Measurements from ENCODE around the gene TMEM175. TPM values are rescaled to one million over a fixed set of nuclear protein-coding genes. Genes with fewer than 3 reads are reported as not detected.
A peak's percentile ranks its signal among the peaks of the same experiment; 100 is the strongest.

The TMEM175 gene
- total and polyA plus RNA-seq, 3 experiments from 2014 or later = 16.9 to 21.5 (median 17.6) TPM

DNA sequence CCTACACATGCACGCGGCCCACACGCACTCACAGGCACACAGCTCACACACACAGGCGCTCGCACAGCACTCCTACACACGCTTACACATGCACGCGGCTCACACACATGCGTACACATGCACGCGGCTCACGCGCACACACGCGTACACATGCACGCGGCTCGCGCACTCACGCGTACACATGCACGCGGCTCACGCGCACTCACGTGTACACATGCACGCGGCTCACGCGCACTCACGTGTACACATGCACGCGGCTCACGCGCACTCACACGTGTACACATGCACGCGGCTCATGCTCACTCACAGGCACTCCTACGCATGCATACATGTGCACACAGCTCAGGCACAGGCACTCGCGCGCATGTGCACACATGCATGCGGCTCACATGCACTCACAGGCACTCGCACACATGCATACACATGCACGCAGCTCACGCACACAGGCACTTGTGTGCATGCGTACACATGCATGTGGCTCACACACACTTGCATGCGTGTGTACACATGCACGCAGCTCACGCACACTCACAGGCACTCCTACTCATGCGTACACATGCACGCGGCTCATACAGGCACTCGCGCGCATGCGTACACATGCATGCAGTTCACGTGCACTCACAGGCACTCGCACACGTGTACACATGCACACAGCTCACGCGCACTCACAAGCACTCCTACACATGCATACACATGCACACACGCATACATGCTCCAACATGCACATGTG is 45.1 kb upstream of the TMEM175 start:
- H3K4me3 ChIP-seq (ENCODE audit: low read length) = no peak overlapping the region
- Mint-ChIP-seq H3K36me3 (peaks cover 0 to 81% (median 8%) of the 10 kb centered on the region in 3 donors), H3K27me3 (no peaks in the 10 kb centered on the region), H3K27ac (peak overlapping the region in 4 of 8 donors; percentile 59 to 92 (median 84)), H3K9me3 (no peaks in the 10 kb centered on the region), H3K4me3 (no peak overlapping the region), H3K4me1 (no peaks in the 10 kb centered on the region)
- DNase-seq = no peak
- no peaks in the 10 kb centered on the region for H3K4me1 ChIP-seq (ENCODE audit: insufficient read depth, low read length)
- no peak overlapping the region for H3K27ac ChIP-seq (ENCODE audit: low read depth, low read length)
- H3K27me3 ChIP-seq (ENCODE audit: insufficient read depth, low read length, poor library complexity, severe bottlenecking) = no peaks in the 10 kb centered on the region
- peaks cover 11% of the 10 kb centered on the region for H3K36me3 ChIP-seq (ENCODE audit: insufficient read depth, low read length)
- H3K9me3 ChIP-seq (ENCODE audit: low read length) = no peaks in the 10 kb centered on the region
- ChIA-PET CTCF (no interaction called here), POLR2A (no interaction called here)

DNA sequence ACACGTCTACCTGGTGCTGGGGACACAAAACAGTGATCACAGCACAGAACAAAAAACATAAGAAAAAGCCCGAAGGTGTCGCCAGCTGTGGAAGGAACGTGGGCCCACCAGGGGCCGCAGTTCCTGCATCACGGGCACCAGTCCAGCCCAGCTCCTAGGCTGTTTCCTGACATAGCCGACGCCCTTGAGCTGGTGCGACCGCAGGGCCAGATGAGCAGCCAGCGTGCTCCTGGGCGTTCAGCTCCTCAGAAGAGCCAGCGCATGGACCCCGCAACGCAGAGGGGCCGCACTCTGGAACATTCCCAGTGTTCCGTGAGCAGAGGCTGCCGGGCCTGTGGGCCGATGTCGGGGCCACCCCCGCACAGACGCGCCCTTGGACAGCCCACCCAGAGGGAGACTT is 44.2 kb upstream of the TMEM175 start:
- no peaks in the 10 kb centered on the region for H3K4me1 ChIP-seq (ENCODE audit: insufficient read depth, low read length)
- H3K27ac ChIP-seq (ENCODE audit: low read depth, low read length) = no peak overlapping the region
- no peaks in the 10 kb centered on the region for H3K9me3 ChIP-seq (ENCODE audit: low read length)
- Mint-ChIP-seq H3K27me3 (no peaks in the 10 kb centered on the region), H3K27ac (peak overlapping the region in 2 of 8 donors; percentile 59 to 92), H3K4me1 (no peaks in the 10 kb centered on the region), H3K36me3 (peaks cover 0 to 77% (median 8%) of the 10 kb centered on the region in 3 donors), H3K9me3 (no peaks in the 10 kb centered on the region), H3K4me3 (no peak overlapping the region)
- ChIA-PET CTCF (no interaction called here), POLR2A (no interaction called here)
- no peak overlapping the region for H3K4me3 ChIP-seq (ENCODE audit: low read length)
- no peak for DNase-seq
- H3K36me3 ChIP-seq (ENCODE audit: insufficient read depth, low read length) = peaks cover 14% of the 10 kb centered on the region
- no peaks in the 10 kb centered on the region for H3K27me3 ChIP-seq (ENCODE audit: insufficient read depth, low read length, poor library complexity, severe bottlenecking)

DNA sequence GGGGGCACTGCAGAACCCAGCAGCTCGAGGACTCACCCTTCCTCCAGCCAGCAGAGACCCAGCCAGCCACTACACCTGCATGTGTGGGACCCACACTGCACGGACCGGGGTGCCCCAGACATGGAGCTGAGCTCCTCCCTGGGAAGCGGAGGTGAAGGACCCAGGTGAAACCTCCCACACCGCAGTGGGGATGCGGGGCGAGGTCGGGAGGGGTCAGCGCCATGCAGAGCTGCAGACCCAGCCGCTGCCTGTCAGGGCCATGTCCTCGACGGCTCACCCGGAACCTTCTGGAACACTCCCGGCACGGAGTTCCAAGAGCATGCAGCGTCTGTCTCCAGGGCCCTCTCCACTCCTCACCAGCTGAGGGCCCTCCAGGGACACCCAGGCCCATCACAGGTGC is 42.7 kb upstream of the TMEM175 start:
- peaks cover 18% of the 10 kb centered on the region for H3K36me3 ChIP-seq (ENCODE audit: insufficient read depth, low read length)

DNA sequence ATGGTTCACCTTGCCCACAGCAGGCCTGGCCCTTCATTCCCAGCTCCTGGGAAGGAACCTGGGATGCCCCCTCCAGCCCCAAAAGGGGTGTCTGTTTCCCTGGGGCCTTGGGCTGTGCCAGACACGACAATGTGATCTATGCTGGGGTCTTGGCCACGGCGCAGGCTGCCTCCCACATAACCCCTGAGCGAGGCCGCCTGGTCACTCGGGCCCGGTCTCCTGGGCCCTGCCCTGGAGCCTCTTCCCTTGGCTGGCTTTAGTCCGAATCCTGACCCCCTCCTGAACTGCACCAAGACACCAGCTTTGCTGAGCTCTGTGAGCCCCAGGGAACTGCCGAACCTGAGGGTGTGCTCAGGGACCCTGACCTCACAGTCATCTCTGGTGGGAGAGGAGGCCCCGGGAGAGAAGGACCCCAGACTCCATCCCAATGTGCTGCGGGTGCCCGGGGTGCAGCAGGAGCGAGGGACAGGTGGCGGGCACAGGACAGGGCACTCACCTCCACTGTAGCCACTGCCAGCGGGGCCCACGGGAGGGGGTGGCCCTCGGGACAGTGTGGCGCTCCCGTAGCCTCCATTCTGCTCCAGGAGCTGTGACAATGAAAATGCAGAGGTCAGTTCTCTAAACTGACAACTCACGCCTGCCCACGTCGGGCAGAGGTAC is 42.1 kb upstream of the TMEM175 start:
- ChIA-PET CTCF (no interaction called here), POLR2A (no interaction called here)
- Mint-ChIP-seq H3K36me3 (peaks cover 0 to 77% (median 8%) of the 10 kb centered on the region in 3 donors), H3K27ac (no peak overlapping the region), H3K27me3 (no peaks in the 10 kb centered on the region), H3K9me3 (no peaks in the 10 kb centered on the region), H3K4me1 (no peaks in the 10 kb centered on the region), H3K4me3 (no peak overlapping the region)
- no peak for DNase-seq
- Histone ChIP-seq H3K36me3 (ENCODE audit: insufficient read depth, low read length) (peaks cover 18% of the 10 kb centered on the region), H3K4me1 (ENCODE audit: insufficient read depth, low read length) (no peaks in the 10 kb centered on the region), H3K9me3 (ENCODE audit: low read length) (no peaks in the 10 kb centered on the region), H3K27ac (ENCODE audit: low read depth, low read length) (no peak overlapping the region), H3K27me3 (ENCODE audit: insufficient read depth, low read length, poor library complexity, severe bottlenecking) (no peaks in the 10 kb centered on the region), H3K4me3 (ENCODE audit: low read length) (no peak overlapping the region)

More for the DNA sequence above, 42.7 kb upstream of the TMEM175 start:
- ChIA-PET POLR2A (no interaction called here), CTCF (no interaction called here)
- Mint-ChIP-seq H3K27ac (no peak overlapping the region), H3K36me3 (peaks cover 0 to 78% (median 8%) of the 10 kb centered on the region in 3 donors), H3K4me3 (no peak overlapping the region), H3K27me3 (no peaks in the 10 kb centered on the region), H3K9me3 (no peaks in the 10 kb centered on the region), H3K4me1 (no peaks in the 10 kb centered on the region)
- Histone ChIP-seq H3K4me1 (ENCODE audit: insufficient read depth, low read length) (no peaks in the 10 kb centered on the region), H3K27me3 (ENCODE audit: insufficient read depth, low read length, poor library complexity, severe bottlenecking) (no peaks in the 10 kb centered on the region), H3K9me3 (ENCODE audit: low read length) (no peaks in the 10 kb centered on the region), H3K4me3 (ENCODE audit: low read length) (no peak overlapping the region), H3K27ac (ENCODE audit: low read depth, low read length) (no peak overlapping the region)
- DNase-seq = no peak

DNA sequence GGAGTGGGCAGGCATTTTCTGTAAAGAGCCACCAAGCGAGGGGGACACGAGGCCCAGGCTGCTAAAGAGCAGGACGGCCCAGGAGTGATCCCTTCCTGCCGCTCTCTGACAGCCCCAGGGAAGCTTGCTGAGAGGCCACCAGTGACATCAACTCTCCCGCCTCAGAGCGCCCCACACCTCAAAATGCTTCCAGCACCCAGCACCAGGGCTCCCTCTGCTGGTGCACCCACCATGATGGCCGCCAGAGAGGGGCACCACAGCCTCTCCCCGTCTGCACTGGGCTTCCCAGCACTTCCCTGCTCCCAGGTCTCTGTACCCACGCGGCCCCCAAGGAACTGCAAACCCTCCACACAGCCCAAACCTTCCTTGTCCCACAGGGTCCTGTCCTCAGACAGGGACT is 40.5 kb upstream of the TMEM175 start:
- DNase-seq = no peak
- no peaks in the 10 kb centered on the region for H3K4me1 ChIP-seq (ENCODE audit: insufficient read depth, low read length)
- ChIA-PET CTCF (no interaction called here), POLR2A (no interaction called here)
- H3K9me3 Mint-ChIP-seq = no peaks in the 10 kb centered on the region
- no peaks in the 10 kb centered on the region for H3K27me3 Mint-ChIP-seq
- H3K27ac Mint-ChIP-seq = no peak overlapping the region
- no peak overlapping the region for H3K27ac ChIP-seq (ENCODE audit: low read depth, low read length)
- peaks cover 0 to 80% (median 8%) of the 10 kb centered on the region in 3 donors for H3K36me3 Mint-ChIP-seq
- no peaks in the 10 kb centered on the region for H3K9me3 ChIP-seq (ENCODE audit: low read length)
- H3K4me1 Mint-ChIP-seq = no peaks in the 10 kb centered on the region
- no peaks in the 10 kb centered on the region for H3K27me3 ChIP-seq (ENCODE audit: insufficient read depth, low read length, poor library complexity, severe bottlenecking)
- H3K4me3 ChIP-seq (ENCODE audit: low read length) = no peak overlapping the region
- H3K4me3 Mint-ChIP-seq = no peak overlapping the region
- peaks cover 16% of the 10 kb centered on the region for H3K36me3 ChIP-seq (ENCODE audit: insufficient read depth, low read length)

DNA sequence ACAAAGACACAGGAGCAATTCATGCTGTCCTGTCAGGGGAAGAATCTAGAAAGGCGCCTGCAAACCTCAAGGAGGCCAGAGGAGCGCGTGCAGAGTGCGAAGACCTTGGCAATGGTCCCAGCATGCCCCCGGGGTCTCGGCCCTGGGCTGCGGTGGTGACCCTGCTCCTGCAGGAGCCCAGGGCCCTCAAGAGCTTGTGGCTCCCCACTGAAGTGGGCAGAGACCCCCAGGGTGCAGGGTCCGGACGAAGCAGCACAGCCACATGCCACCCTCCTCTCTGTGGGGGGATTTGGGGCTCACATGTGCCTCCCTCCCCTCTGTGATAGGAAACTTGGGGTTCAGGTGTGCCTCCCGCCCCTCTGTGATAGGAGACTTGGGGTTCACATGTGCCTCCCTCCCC is 39.5 kb upstream of the TMEM175 start:
- no peaks in the 10 kb centered on the region for H3K27me3 Mint-ChIP-seq
- Histone ChIP-seq H3K27ac (ENCODE audit: low read depth, low read length) (no peak overlapping the region), H3K4me3 (ENCODE audit: low read length) (no peak overlapping the region), H3K27me3 (ENCODE audit: insufficient read depth, low read length, poor library complexity, severe bottlenecking) (no peaks in the 10 kb centered on the region), H3K9me3 (ENCODE audit: low read length) (no peaks in the 10 kb centered on the region), H3K36me3 (ENCODE audit: insufficient read depth, low read length) (peaks cover 16% of the 10 kb centered on the region), H3K4me1 (ENCODE audit: insufficient read depth, low read length) (no peaks in the 10 kb centered on the region)
- H3K27ac Mint-ChIP-seq = no peak overlapping the region
- POLR2A ChIA-PET = no interaction called here
- CTCF ChIA-PET = no interaction called here
- H3K4me1 Mint-ChIP-seq = no peaks in the 10 kb centered on the region
- no peak overlapping the region for H3K4me3 Mint-ChIP-seq
- H3K9me3 Mint-ChIP-seq = no peaks in the 10 kb centered on the region
- peaks cover 0 to 79% (median under 1%) of the 10 kb centered on the region in 3 donors for H3K36me3 Mint-ChIP-seq
- DNase-seq = no peak

DNA sequence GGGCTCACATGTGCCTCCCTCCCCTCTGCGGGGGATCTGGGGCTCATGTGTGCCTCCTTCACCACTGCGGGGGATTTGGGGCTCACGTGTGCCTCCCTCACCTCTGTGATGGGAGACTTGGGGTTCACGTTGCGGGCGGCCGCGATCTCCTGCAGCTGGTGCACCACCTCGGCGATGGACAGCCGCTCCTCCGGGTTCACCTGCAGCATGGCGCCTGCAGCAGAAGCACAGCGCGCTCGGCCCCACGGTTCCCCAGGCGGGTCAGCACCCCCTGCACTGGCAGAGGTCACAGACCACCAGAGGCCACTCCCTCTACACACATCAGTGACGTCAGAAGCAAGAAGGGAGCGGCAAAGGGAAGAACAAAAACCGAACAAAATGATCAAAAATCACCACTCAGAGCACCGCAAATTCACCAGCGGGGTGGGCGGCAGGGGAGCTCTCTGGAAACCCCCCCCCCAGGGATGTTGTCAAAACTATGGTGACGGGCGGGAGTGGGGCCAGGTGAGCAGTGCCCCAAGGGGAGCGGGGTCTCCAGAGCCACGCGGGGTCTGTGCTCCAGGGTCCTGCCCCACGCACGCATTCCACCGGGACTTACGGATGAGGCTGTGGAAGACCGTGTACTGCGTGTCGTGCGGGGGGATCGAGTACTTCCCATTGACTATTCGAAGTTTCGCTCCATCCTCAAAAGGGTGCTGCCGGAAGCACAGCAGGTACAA is 38.8 kb upstream of the TMEM175 start:
- Mint-ChIP-seq H3K4me1 (no peaks in the 10 kb centered on the region), H3K36me3 (peaks cover 0 to 78% (median 0%) of the 10 kb centered on the region in 3 donors), H3K9me3 (no peaks in the 10 kb centered on the region), H3K4me3 (no peak overlapping the region), H3K27ac (peak overlapping the region in 1 of 8 donors; percentile 86), H3K27me3 (no peaks in the 10 kb centered on the region)
- H3K4me1 ChIP-seq (ENCODE audit: insufficient read depth, low read length) = no peaks in the 10 kb centered on the region
- H3K27ac ChIP-seq (ENCODE audit: low read depth, low read length) = no peak overlapping the region
- no peak overlapping the region for H3K4me3 ChIP-seq (ENCODE audit: low read length)
- POLR2A ChIA-PET = no interaction called here
- H3K36me3 ChIP-seq (ENCODE audit: insufficient read depth, low read length) = peaks cover 16% of the 10 kb centered on the region
- H3K27me3 ChIP-seq (ENCODE audit: insufficient read depth, low read length, poor library complexity, severe bottlenecking) = no peaks in the 10 kb centered on the region
- DNase-seq = no peak
- CTCF ChIA-PET = no interaction called here
- no peaks in the 10 kb centered on the region for H3K9me3 ChIP-seq (ENCODE audit: low read length)

DNA sequence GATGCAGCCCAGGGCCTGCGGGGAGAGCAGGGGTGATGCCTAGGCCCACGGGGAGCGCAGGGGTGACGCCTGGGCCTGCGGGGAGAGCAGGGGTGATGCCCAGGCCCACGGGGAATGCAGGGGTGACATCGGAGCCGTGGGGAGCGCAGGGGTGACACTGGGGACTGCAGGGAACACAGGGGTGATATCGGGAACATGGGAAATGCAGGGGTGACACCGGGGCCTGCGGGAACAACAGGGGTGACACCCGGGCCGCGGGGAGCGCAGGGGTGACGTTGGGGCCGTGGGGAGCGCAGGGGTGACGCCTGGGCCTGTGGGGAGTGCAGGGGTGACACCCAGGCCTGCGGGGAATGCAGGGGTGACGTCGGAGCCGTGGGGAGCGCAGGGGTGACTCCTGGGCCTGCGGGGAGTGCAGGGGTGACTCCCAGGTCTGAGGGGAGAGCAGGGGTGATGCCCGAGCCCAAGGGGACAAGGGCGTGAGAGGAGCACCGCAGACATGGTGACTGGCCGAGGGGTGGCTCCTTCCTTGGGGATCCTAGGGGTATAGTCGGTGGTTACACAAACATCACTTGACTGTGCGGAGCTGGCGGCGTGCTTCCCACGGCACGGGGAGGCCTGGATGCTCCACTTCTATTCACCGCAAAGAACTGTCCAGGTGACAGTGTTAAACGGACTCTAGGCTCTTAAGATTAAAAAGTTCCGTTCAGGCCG is 38.1 kb upstream of the TMEM175 start:
- DNase-seq = no peak
- Mint-ChIP-seq H3K9me3 (no peaks in the 10 kb centered on the region), H3K27me3 (no peaks in the 10 kb centered on the region), H3K4me3 (no peak overlapping the region), H3K36me3 (peaks cover 0 to 80% (median 0%) of the 10 kb centered on the region in 3 donors), H3K4me1 (peaks cover 2 to 3% (median 2%) of the 10 kb centered on the region in 3 donors), H3K27ac (no peak overlapping the region)
- ChIA-PET POLR2A (no interaction called here), CTCF (no interaction called here)
- Histone ChIP-seq H3K4me1 (ENCODE audit: insufficient read depth, low read length) (no peaks in the 10 kb centered on the region), H3K9me3 (ENCODE audit: low read length) (no peaks in the 10 kb centered on the region), H3K36me3 (ENCODE audit: insufficient read depth, low read length) (peaks cover 16% of the 10 kb centered on the region), H3K27me3 (ENCODE audit: insufficient read depth, low read length, poor library complexity, severe bottlenecking) (no peaks in the 10 kb centered on the region), H3K27ac (ENCODE audit: low read depth, low read length) (no peak overlapping the region), H3K4me3 (ENCODE audit: low read length) (no peak overlapping the region)
